NCI-H1417 (cell line): ENCODE data around the gene MS4A14.
"Not testable (repeated sequence)": the region's sequence is repeated elsewhere in the genome, so short reads cannot be mapped to it uniquely, and the experiment has no call there.

ENCODE experiments used
- DNase-seq, 3 experiments: peaks; one replicate each; lab custom pipeline; 2025; lab: John Stamatoyannopoulos, UW

The MS4A14 gene

GRCh38 chr11:60396382-60396781, at the start of gene MS4A14:
Gene MS4A14, plus strand, starts transcription at chr11:60396459. Its CDS starts 120 bp downstream, at chr11:60396579.
- no peak for DNase-seq

- no peak for DNase-seq
These were observed 49.0 kb upstream of the MS4A14 start for GRCh38 chr11:60347084-60347797.

- peak in 1 of 3 experiments; percentile 35 for DNase-seq
These were observed 48.1 kb upstream of the MS4A14 start for GRCh38 chr11:60348116-60348515.

- no peak for DNase-seq
These were observed 46.3 kb upstream of the MS4A14 start for GRCh38 chr11:60349990-60350389.

- DNase-seq: no peak
These were observed 38.5 kb upstream of the MS4A14 start for GRCh38 chr11:60357771-60358170.

- no peak for DNase-seq
These were observed 35.6 kb upstream of the MS4A14 start for GRCh38 chr11:60360621-60361020.

- DNase-seq: no peak
These were observed 34.0 kb upstream of the MS4A14 start for GRCh38 chr11:60362241-60362640.

- DNase-seq: peak; percentile 53 to 92 (median 78)
These were observed 32.5 kb upstream of the MS4A14 start for GRCh38 chr11:60363542-60364470.

GRCh38 chr11:60366262-60366904, 29.9 kb upstream of the MS4A14 start:
- not testable (repeated sequence) for DNase-seq

GRCh38 chr11:60367009-60367408, 29.2 kb upstream of the MS4A14 start:
- DNase-seq: no peak

- no peak for DNase-seq
These were observed 28.4 kb upstream of the MS4A14 start for GRCh38 chr11:60367896-60368295.

- DNase-seq: no peak
These were observed 25.9 kb upstream of the MS4A14 start for GRCh38 chr11:60370252-60370810.

- peak in 2 of 3 experiments; percentile 83 to 97 for DNase-seq
These were observed 25.4 kb upstream of the MS4A14 start for GRCh38 chr11:60370811-60371298.

- no peak for DNase-seq
These were observed 24.9 kb upstream of the MS4A14 start for GRCh38 chr11:60371386-60371785.

GRCh38 chr11:60371854-60372253, 24.4 kb upstream of the MS4A14 start:
- DNase-seq: no peak

GRCh38 chr11:60372767-60373166, 23.5 kb upstream of the MS4A14 start:
- no peak for DNase-seq

GRCh38 chr11:60375316-60375715, 20.9 kb upstream of the MS4A14 start:
- no peak for DNase-seq

- no peak for DNase-seq
These were observed 19.7 kb upstream of the MS4A14 start for GRCh38 chr11:60376601-60377000.

GRCh38 chr11:60377401-60378136, 18.7 kb upstream of the MS4A14 start:
- DNase-seq: no peak

- DNase-seq: no peak
These were observed 17.9 kb upstream of the MS4A14 start, which contains the start of gene MS4A7 for GRCh38 chr11:60378354-60378753. Gene MS4A7, plus strand, starts transcription at chr11:60378532. Its CDS starts 4,610 bp downstream, at chr11:60383142.

GRCh38 chr11:60389279-60389910, 6.9 kb upstream of the MS4A14 start:
- DNase-seq: no peak
